ENCODE results near the gene RIMS4. TPM values are rescaled to one million over a fixed set of nuclear protein-coding genes. Genes with fewer than 3 reads are reported as not detected.

Gene RIMS4
- total RNA-seq, 3 donors from 2014 or later = 0.66 to 1.8 (median 0.96) TPM

DNA sequence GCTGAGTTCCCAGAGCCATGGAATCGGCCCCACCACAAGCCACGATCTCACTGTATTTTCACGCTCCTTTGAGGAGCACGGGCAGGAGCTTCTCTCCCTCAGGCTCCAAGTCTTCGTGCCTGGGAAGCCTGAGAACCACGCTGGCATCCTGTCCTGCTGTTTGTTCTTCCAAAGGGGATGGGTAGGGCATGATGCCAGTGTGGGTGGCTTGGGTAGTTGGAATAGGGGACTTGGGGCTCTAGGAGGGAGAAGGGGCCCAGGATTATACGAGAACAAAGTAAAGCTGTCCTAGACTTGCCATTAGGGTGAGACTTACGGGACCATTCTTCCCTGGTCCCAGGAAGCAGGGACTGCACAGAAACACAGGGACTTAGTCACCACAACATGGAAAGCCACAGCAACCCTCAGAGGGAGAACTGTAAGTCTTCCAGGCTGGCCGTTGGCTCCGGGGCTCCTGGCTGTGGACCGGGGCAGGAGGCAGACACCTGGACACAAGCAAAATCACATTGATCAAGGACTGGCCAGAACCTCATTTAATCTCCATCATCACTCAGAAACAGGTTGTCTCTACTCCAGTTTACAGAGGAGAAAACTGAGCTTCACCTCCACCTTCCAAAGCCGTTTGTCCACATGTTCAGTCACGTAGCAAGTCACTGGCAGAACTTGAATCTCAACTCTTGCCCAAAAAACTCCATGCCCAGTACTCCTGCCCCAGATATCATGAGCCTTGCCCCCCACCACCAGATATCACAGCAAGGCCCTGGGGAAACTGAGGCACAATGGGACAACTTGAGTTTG, 93.8 kb downstream of the RIMS4 start:
- H3K9me3 ChIP-seq = no peaks in the 10 kb centered on the region
- no peaks in the 10 kb centered on the region for H3K27me3 ChIP-seq
- TF ChIP-seq POLR2AphosphoS5 (IDR thresholded peaks at IDR 0.05) (no peak), POLR2A (IDR thresholded peaks at IDR 0.05) (no peak), CTCF (IDR thresholded peaks at IDR 0.05) (no peak)
- peak in 1 of 2 donors; percentile 81 for DNase-seq (ENCODE audit: low spot score in 2 of 2)
- H3K36me3 ChIP-seq = no peaks in the 10 kb centered on the region
- peaks cover 3 to 34% of the 10 kb centered on the region in 2 donors for H3K4me1 ChIP-seq
- intact Hi-C loops (cut with DNase I; ENCODE audit: low total_unique reads) = no loop called here
- H3K4me3 ChIP-seq = peak overlapping the region in 2 of 3 donors; percentile 20 to 58
- H3K27ac ChIP-seq = peak overlapping the region; percentile 49 to 77

- Histone ChIP-seq H3K4me1 (peaks cover 3 to 34% of the 10 kb centered on the region in 2 donors), H3K4me3 (peak overlapping the region; percentile 5 to 58 (median 36)), H3K27me3 (peaks cover 0 to 3% of the 10 kb centered on the region in 2 donors), H3K27ac (peak overlapping the region; percentile 49 to 77), H3K36me3 (no peaks in the 10 kb centered on the region), H3K9me3 (no peaks in the 10 kb centered on the region)
- no peak for DNase-seq (ENCODE audit: low spot score in 2 of 2)
- TF ChIP-seq POLR2A (IDR thresholded peaks at IDR 0.05) = no peak
- TF ChIP-seq CTCF (IDR thresholded peaks at IDR 0.05) = no peak
- TF ChIP-seq POLR2AphosphoS5 (IDR thresholded peaks at IDR 0.05) = no peak
- intact Hi-C loops (cut with DNase I; ENCODE audit: low total_unique reads) = no loop called here
Measured at GRCh38 chr20:44715499-44716308, 94.6 kb downstream of the RIMS4 start.

GRCh38 chr20:44714701-44715498, 95.4 kb downstream of the RIMS4 start, which contains the start of gene CCN5:
TSS of gene CCN5 (plus strand) at chr20:44715369. CDS start at chr20:44715391, 22 bp downstream.
- peaks cover 3 to 34% of the 10 kb centered on the region in 2 donors for H3K4me1 ChIP-seq
- DNase-seq (ENCODE audit: low spot score in 2 of 2) = peak; percentile 80 to 85
- TF ChIP-seq POLR2AphosphoS5 (IDR thresholded peaks at IDR 0.05) (peak in 2 of 3 donors; percentile 10 to 29), POLR2A (IDR thresholded peaks at IDR 0.05) (no peak)
- peak within 1 kb of the TSS; percentile 9 to 58 (median 36) for H3K4me3 ChIP-seq
- no peaks in the 10 kb centered on the region for H3K9me3 ChIP-seq
- intact Hi-C loops (cut with DNase I; ENCODE audit: low total_unique reads) = no loop called here
- no peaks in the 10 kb centered on the region for H3K36me3 ChIP-seq
- H3K27ac ChIP-seq = peak within 1 kb of the TSS; percentile 49 to 77
- peaks cover 0 to 3% of the 10 kb centered on the region in 2 donors for H3K27me3 ChIP-seq

- TF ChIP-seq POLR2A (IDR thresholded peaks at IDR 0.05) (no peak), POLR2AphosphoS5 (IDR thresholded peaks at IDR 0.05) (peak in 1 of 3 donors; percentile 8)
- H3K9me3 ChIP-seq = no peaks in the 10 kb centered on the region
- H3K4me1 ChIP-seq = peaks cover 3 to 34% of the 10 kb centered on the region in 2 donors
- intact Hi-C loops (cut with DNase I; ENCODE audit: low total_unique reads) = no loop called here
- no peaks in the 10 kb centered on the region for H3K36me3 ChIP-seq
- peak in 1 of 2 donors; percentile 66 for DNase-seq (ENCODE audit: low spot score in 2 of 2)
- H3K27me3 ChIP-seq = peaks cover 0 to 3% of the 10 kb centered on the region in 2 donors
- peak overlapping the region; percentile 49 to 77 for H3K27ac ChIP-seq
- H3K4me3 ChIP-seq = peak overlapping the region in 2 of 3 donors; percentile 36 to 58
Measured at GRCh38 chr20:44714102-44714700, 96.1 kb downstream of the RIMS4 start.

DNA sequence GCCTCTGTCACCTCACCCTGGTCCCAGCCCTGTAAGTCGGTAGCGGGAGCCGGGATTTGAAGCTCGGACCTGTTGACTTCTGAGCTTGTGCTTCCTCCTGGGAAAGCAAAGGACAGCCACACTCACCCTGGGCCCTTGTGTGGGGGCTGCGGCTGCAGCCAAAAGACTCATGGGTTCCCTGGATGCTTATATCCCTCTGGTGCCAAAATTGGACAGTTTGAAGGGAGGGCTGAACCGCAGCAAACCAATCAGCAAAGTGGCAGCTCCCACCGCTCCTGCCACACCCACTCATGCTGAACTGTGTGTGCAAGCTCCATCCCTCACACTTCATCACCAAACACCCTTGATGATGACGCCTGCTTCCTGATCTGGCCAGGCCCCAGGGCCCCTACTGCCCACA, 99.1 kb downstream of the RIMS4 start:
- intact Hi-C loops (cut with DNase I; ENCODE audit: low total_unique reads) = no loop called here
- Histone ChIP-seq H3K27me3 (peaks cover 0 to 3% of the 10 kb centered on the region in 2 donors), H3K27ac (peak overlapping the region in 1 of 2 donors; percentile 40), H3K9me3 (no peaks in the 10 kb centered on the region), H3K4me1 (peaks cover 3 to 31% of the 10 kb centered on the region in 2 donors), H3K4me3 (no peak overlapping the region), H3K36me3 (no peaks in the 10 kb centered on the region)
- no peak for DNase-seq (ENCODE audit: low spot score in 2 of 2)
- TF ChIP-seq POLR2A (IDR thresholded peaks at IDR 0.05) (no peak), POLR2AphosphoS5 (IDR thresholded peaks at IDR 0.05) (no peak), CTCF (IDR thresholded peaks at IDR 0.05) (no peak)
